Measurements from ENCODE around the gene KRT2. TPM values are rescaled to one million over a fixed set of nuclear protein-coding genes. Genes with fewer than 3 reads are reported as not detected.

The KRT2 gene
- total and polyA plus RNA-seq, 7 donors, result not detected

GRCh38 chr12:52687497-52688385, 35.7 kb upstream of the KRT2 start:
- no peak for TF ChIP-seq CTCF (IDR thresholded peaks at IDR 0.05)
- Histone ChIP-seq H3K4me3 (no peak overlapping the region), H3K36me3 (ENCODE audit: insufficient read depth in 1 of 2, low read depth in 1 of 2) (no peaks in the 10 kb centered on the region), H3K4me1 (no peaks in the 10 kb centered on the region), H3K27me3 (ENCODE audit: insufficient read depth in 3 of 3, low read length in 2 of 3) (peaks cover 0 to 50% (median 10%) of the 10 kb centered on the region in 3 donors), H3K27ac (no peak overlapping the region), H3K9me3 (no peaks in the 10 kb centered on the region)
- no peak for ATAC-seq
- WGBS, 3 donors, result 63 to 75% (median 66%) methylated on average over 8 of the region's 8 CpGs
- intact Hi-C loops (cut with DNase I), result no loop called here
- no peak for DNase-seq

- Histone ChIP-seq H3K9me3 (no peaks in the 10 kb centered on the region), H3K4me3 (no peak overlapping the region), H3K27ac (no peak overlapping the region), H3K4me1 (no peaks in the 10 kb centered on the region), H3K27me3 (ENCODE audit: insufficient read depth in 3 of 3, low read length in 2 of 3) (peaks cover 0 to 42% (median 5%) of the 10 kb centered on the region in 3 donors), H3K36me3 (ENCODE audit: insufficient read depth in 1 of 2, low read depth in 1 of 2) (no peaks in the 10 kb centered on the region)
- ATAC-seq, result no peak
- no peak for DNase-seq
- intact Hi-C loops (cut with DNase I), result no loop called here
- 67 to 75% (median 73%) methylated on average over 9 of the region's 9 CpGs for WGBS, 3 donors
- no peak for TF ChIP-seq CTCF (IDR thresholded peaks at IDR 0.05)
These were observed 34.9 kb upstream of the KRT2 start for GRCh38 chr12:52686756-52687487.

GRCh38 chr12:52686063-52686462, 34.1 kb upstream of the KRT2 start:
- Histone ChIP-seq H3K27ac (no peak overlapping the region), H3K4me3 (no peak overlapping the region), H3K4me1 (no peaks in the 10 kb centered on the region), H3K27me3 (ENCODE audit: insufficient read depth in 3 of 3, low read length in 2 of 3) (peaks cover 0 to 33% (median 4%) of the 10 kb centered on the region in 3 donors), H3K36me3 (ENCODE audit: insufficient read depth in 1 of 2, low read depth in 1 of 2) (no peaks in the 10 kb centered on the region), H3K9me3 (no peaks in the 10 kb centered on the region)
- intact Hi-C loops (cut with DNase I), result no loop called here
- DNase-seq, result no peak
- 66 to 71% (median 68%) methylated on average over 3 of the region's 3 CpGs for WGBS, 3 donors
- no peak for TF ChIP-seq CTCF (IDR thresholded peaks at IDR 0.05)
- no peak for ATAC-seq

GRCh38 chr12:52685406-52685890, 33.4 kb upstream of the KRT2 start:
- H3K4me1 ChIP-seq, result no peaks in the 10 kb centered on the region
- ATAC-seq (no peak), DNase-seq (no peak)
- no peak overlapping the region for H3K4me3 ChIP-seq
- intact Hi-C loops (cut with DNase I), result no loop called here
- no peak for TF ChIP-seq CTCF (IDR thresholded peaks at IDR 0.05)
- peaks cover 0 to 27% (median 5%) of the 10 kb centered on the region in 3 donors for H3K27me3 ChIP-seq (ENCODE audit: insufficient read depth in 3 of 3, low read length in 2 of 3)
- no peaks in the 10 kb centered on the region for H3K9me3 ChIP-seq
- H3K27ac ChIP-seq, result no peak overlapping the region
- WGBS, 3 donors, result 68 to 73% (median 71%) methylated on average over 6 of the region's 6 CpGs
- H3K36me3 ChIP-seq (ENCODE audit: insufficient read depth in 1 of 2, low read depth in 1 of 2), result no peaks in the 10 kb centered on the region
